Karpas-422 (cell line): ENCODE measurements around the gene PVALEF. TPM values are rescaled to one million over a fixed set of nuclear protein-coding genes. Genes with fewer than 3 reads are reported as not detected.

ENCODE experiments used
- DNase-seq: peaks from one replicate; pipeline ENCODE4 v3.0.0-alpha.2; 2015
- H2AFZ ChIP-seq: fragments of 200-600 bp; sonication (generic); 2 replicates; pipeline ENCODE4 v1.6.1; 2014; ENCODE audit warnings: antibody characterized with exemption, low read length, mixed read lengths
- H3K27ac ChIP-seq: fragments of 200-600 bp; sonication (generic); 2 replicates; pipeline ENCODE4 v1.5.1; 2014; ENCODE audit warnings: mild to moderate bottlenecking, low read length, moderate library complexity
- H3K27me3 ChIP-seq: fragments of 200-600 bp; sonication (generic); 2 replicates; pipeline ENCODE4 v1.6.1; 2014; ENCODE audit warnings: low read length, mixed read lengths
- H3K36me3 ChIP-seq: fragments of 200-600 bp; sonication (generic); 2 replicates; pipeline ENCODE4 v1.6.1; 2014; ENCODE audit warnings: low read length, mixed read lengths; ENCODE audit not compliant: insufficient read depth
- H3K4me1 ChIP-seq: fragments of 200-600 bp; sonication (generic); 2 replicates; pipeline ENCODE4 v1.6.1; 2014; ENCODE audit warnings: mild to moderate bottlenecking, low read length, mixed read lengths
- H3K4me2 ChIP-seq: fragments of 200-600 bp; sonication (generic); 2 replicates; pipeline ENCODE4 v1.6.1; 2014; ENCODE audit warnings: low read length, low read depth, mild to moderate bottlenecking; ENCODE audit not compliant: poor library complexity, severe bottlenecking
- H3K4me3 ChIP-seq: fragments of 200-600 bp; sonication (generic); 2 replicates; pipeline ENCODE4 v1.5.1; 2014; ENCODE audit warnings: mild to moderate bottlenecking, antibody characterized with exemption, low read length, mixed read lengths
- H3K79me2 ChIP-seq: fragments of 200-600 bp; sonication (generic); 2 replicates; pipeline ENCODE4 v1.6.1; 2014; ENCODE audit warnings: mild to moderate bottlenecking, low read length, mixed read lengths
- H3K9ac ChIP-seq: fragments of 200-600 bp; sonication (generic); 2 replicates; pipeline ENCODE4 v1.6.0; 2014; ENCODE audit warnings: low read length
- H3K9me2 ChIP-seq: fragments of 200-600 bp; sonication (generic), shearing (Covaris generic); replicated peaks from 2 replicates; pipeline ENCODE4 v1.6.0; 2014; ENCODE audit warnings: mild to moderate bottlenecking, low read length, moderate library complexity; ENCODE audit not compliant: insufficient read depth
- H3K9me3 ChIP-seq: fragments of 300-700, 200-600 bp; sonication (generic); 2 replicates; pipeline ENCODE4 v1.6.1; 2014; ENCODE audit warnings: low read length, mixed read lengths
- H4K20me1 ChIP-seq: fragments of 200-600 bp; sonication (generic); 2 replicates; pipeline ENCODE4 v1.6.1; 2014; ENCODE audit warnings: mild to moderate bottlenecking, antibody characterized with exemption, low read length, low read depth; ENCODE audit not compliant: insufficient read depth
- total RNA-seq: library from RNA; depleted of rRNA; stranded (reverse); fragments of >200 nt; shearing (Covaris generic); gene quantifications from 2 replicates; pipeline ENCODE4 v1.2.3, GENCODE V29; 2014; ENCODE audit warnings: low replicate concordance

The PVALEF gene
- total RNA-seq, 1 experiment from 2014 or later, result not detected

GRCh38 chr17:81132770-81133723 lies 32.3 kb upstream of the PVALEF start:
- H3K36me3 ChIP-seq, result no peaks in the 10 kb centered on the region
- no peak overlapping the region for H3K27ac ChIP-seq
- peaks cover under 1% of the 10 kb centered on the region; the same call in 1 of the 2 replicates for H3K9me3 ChIP-seq
- H3K9ac ChIP-seq, result no peak overlapping the region
- no peaks in the 10 kb centered on the region for H3K27me3 ChIP-seq
- no peak overlapping the region for H2AFZ ChIP-seq
- H4K20me1 ChIP-seq, result no peaks in the 10 kb centered on the region
- no peak overlapping the region for H3K4me2 ChIP-seq
- no peak overlapping the region for H3K4me3 ChIP-seq
- no peak for DNase-seq
- H3K9me2 ChIP-seq, result no peaks in the 10 kb centered on the region
- no peaks in the 10 kb centered on the region for H3K79me2 ChIP-seq
- H3K4me1 ChIP-seq, result no peaks in the 10 kb centered on the region

- peaks cover 3% of the 10 kb centered on the region; the same call in 1 of the 2 replicates for H3K9me3 ChIP-seq
- H3K27me3 ChIP-seq, result no peaks in the 10 kb centered on the region
- H3K36me3 ChIP-seq, result no peaks in the 10 kb centered on the region
- no peaks in the 10 kb centered on the region for H3K9me2 ChIP-seq
- H2AFZ ChIP-seq, result no peak overlapping the region
- no peak for DNase-seq
- no peak overlapping the region for H3K4me3 ChIP-seq
- no peak overlapping the region for H3K4me2 ChIP-seq
- no peak overlapping the region for H3K27ac ChIP-seq
- H3K4me1 ChIP-seq, result no peaks in the 10 kb centered on the region
- no peaks in the 10 kb centered on the region for H3K79me2 ChIP-seq
- H3K9ac ChIP-seq, result no peak overlapping the region
- no peaks in the 10 kb centered on the region for H4K20me1 ChIP-seq
Observed at GRCh38 chr17:81134064-81134781, 31.1 kb upstream of the PVALEF start.

GRCh38 chr17:81135505-81136278 lies 29.6 kb upstream of the PVALEF start:
- DNase-seq, result no peak
- H3K9me2 ChIP-seq, result no peaks in the 10 kb centered on the region
- H3K4me2 ChIP-seq, result no peak overlapping the region
- no peak overlapping the region for H2AFZ ChIP-seq
- H3K4me1 ChIP-seq, result no peaks in the 10 kb centered on the region
- H3K79me2 ChIP-seq, result no peaks in the 10 kb centered on the region
- no peak overlapping the region for H3K9ac ChIP-seq
- no peaks in the 10 kb centered on the region for H3K27me3 ChIP-seq
- H4K20me1 ChIP-seq, result no peaks in the 10 kb centered on the region
- no peaks in the 10 kb centered on the region for H3K36me3 ChIP-seq
- peaks cover 3% of the 10 kb centered on the region; the same call in 1 of the 2 replicates for H3K9me3 ChIP-seq
- no peak overlapping the region for H3K4me3 ChIP-seq
- H3K27ac ChIP-seq, result no peak overlapping the region

- H2AFZ ChIP-seq, result no peak overlapping the region
- no peak overlapping the region for H3K27ac ChIP-seq
- no peaks in the 10 kb centered on the region for H3K79me2 ChIP-seq
- no peaks in the 10 kb centered on the region for H3K4me1 ChIP-seq
- H3K9me3 ChIP-seq, result peaks cover 3% of the 10 kb centered on the region; the same call in 1 of the 2 replicates
- H3K4me2 ChIP-seq, result no peak overlapping the region
- H3K27me3 ChIP-seq, result no peaks in the 10 kb centered on the region
- H3K9me2 ChIP-seq, result no peaks in the 10 kb centered on the region
- no peak for DNase-seq
- no peak overlapping the region for H3K4me3 ChIP-seq
- no peak overlapping the region for H3K9ac ChIP-seq
- H4K20me1 ChIP-seq, result no peaks in the 10 kb centered on the region
- H3K36me3 ChIP-seq, result no peaks in the 10 kb centered on the region
Observed at GRCh38 chr17:81136366-81136765, 28.9 kb upstream of the PVALEF start.

- Histone ChIP-seq H3K4me2 (no peak overlapping the region), H3K4me1 (no peaks in the 10 kb centered on the region), H3K9me2 (no peaks in the 10 kb centered on the region), H3K9me3 (peaks cover 3% of the 10 kb centered on the region; the same call in 1 of the 2 replicates), H3K4me3 (no peak overlapping the region), H3K27ac (no peak overlapping the region), H3K27me3 (no peaks in the 10 kb centered on the region), H2AFZ (no peak overlapping the region), H3K36me3 (no peaks in the 10 kb centered on the region), H3K9ac (no peak overlapping the region), H3K79me2 (no peaks in the 10 kb centered on the region), H4K20me1 (no peaks in the 10 kb centered on the region)
- DNase-seq, result no peak
Observed at GRCh38 chr17:81137248-81137647, 28.1 kb upstream of the PVALEF start.

- Histone ChIP-seq H3K27me3 (no peaks in the 10 kb centered on the region), H3K9me3 (peaks cover 3% of the 10 kb centered on the region; the same call in 1 of the 2 replicates), H3K36me3 (no peaks in the 10 kb centered on the region), H4K20me1 (no peaks in the 10 kb centered on the region), H3K4me2 (no peak overlapping the region), H3K4me1 (no peaks in the 10 kb centered on the region), H3K9me2 (no peaks in the 10 kb centered on the region), H3K27ac (no peak overlapping the region), H3K9ac (no peak overlapping the region), H2AFZ (no peak overlapping the region), H3K4me3 (no peak overlapping the region), H3K79me2 (no peaks in the 10 kb centered on the region)
- DNase-seq, result no peak
Observed at GRCh38 chr17:81138083-81138482, 27.2 kb upstream of the PVALEF start.

GRCh38 chr17:81138500-81138899 lies 26.8 kb upstream of the PVALEF start:
- no peaks in the 10 kb centered on the region for H3K27me3 ChIP-seq
- peaks cover 3% of the 10 kb centered on the region; the same call in 1 of the 2 replicates for H3K9me3 ChIP-seq
- H4K20me1 ChIP-seq, result no peaks in the 10 kb centered on the region
- H3K4me2 ChIP-seq, result no peak overlapping the region
- H3K27ac ChIP-seq, result no peak overlapping the region
- no peak overlapping the region for H2AFZ ChIP-seq
- no peaks in the 10 kb centered on the region for H3K79me2 ChIP-seq
- DNase-seq, result no peak
- H3K4me1 ChIP-seq, result no peaks in the 10 kb centered on the region
- H3K9ac ChIP-seq, result no peak overlapping the region
- no peaks in the 10 kb centered on the region for H3K36me3 ChIP-seq
- H3K4me3 ChIP-seq, result no peak overlapping the region
- H3K9me2 ChIP-seq, result no peaks in the 10 kb centered on the region
